Sigmoid colon (tissue), 4 donors: ENCODE measurements around the gene ADD1.

ENCODE experiments used
- CTCF ChIP-seq, 4 experiments: fragments of 450-650 bp in 3 of 4; fragments of 200-600 bp in 1 of 4; IDR thresholded peaks; one replicate each; pipeline ENCODE4 v1.5.1; 2016 to 2019; ENCODE audit warnings: antibody characterized with exemption in 4 of 4, mild to moderate bottlenecking in 3 of 4, moderate library complexity in 2 of 4
- EP300 ChIP-seq, 4 donors: sonication (generic); formaldehyde crosslinking; IDR thresholded peaks; one replicate each; pipeline ENCODE4 v1.6.1; 2017; ENCODE audit warnings: antibody characterized with exemption in 4 of 4
- POLR2A ChIP-seq, 2 donors: fragments of 450-650 bp; IDR thresholded peaks; one replicate each; pipeline ENCODE4 v1.6.1; 2016; ENCODE audit warnings: antibody characterized with exemption in 2 of 2, mild to moderate bottlenecking in 2 of 2, moderate library complexity in 2 of 2

- TF ChIP-seq CTCF (IDR thresholded peaks at IDR 0.05), result no peak
- no peak for TF ChIP-seq EP300 (IDR thresholded peaks at IDR 0.05)
- no peak for TF ChIP-seq POLR2A (IDR thresholded peaks at IDR 0.05)
These were observed 92.4 kb downstream of the ADD1 start for GRCh38 chr4:2935762-2936743.
